ENCODE data around the gene MAGOHB.
"Not testable (repeated sequence)": the region's sequence is repeated elsewhere in the genome, so short reads cannot be mapped to it uniquely, and the experiment has no call there.

Gene MAGOHB

DNA sequence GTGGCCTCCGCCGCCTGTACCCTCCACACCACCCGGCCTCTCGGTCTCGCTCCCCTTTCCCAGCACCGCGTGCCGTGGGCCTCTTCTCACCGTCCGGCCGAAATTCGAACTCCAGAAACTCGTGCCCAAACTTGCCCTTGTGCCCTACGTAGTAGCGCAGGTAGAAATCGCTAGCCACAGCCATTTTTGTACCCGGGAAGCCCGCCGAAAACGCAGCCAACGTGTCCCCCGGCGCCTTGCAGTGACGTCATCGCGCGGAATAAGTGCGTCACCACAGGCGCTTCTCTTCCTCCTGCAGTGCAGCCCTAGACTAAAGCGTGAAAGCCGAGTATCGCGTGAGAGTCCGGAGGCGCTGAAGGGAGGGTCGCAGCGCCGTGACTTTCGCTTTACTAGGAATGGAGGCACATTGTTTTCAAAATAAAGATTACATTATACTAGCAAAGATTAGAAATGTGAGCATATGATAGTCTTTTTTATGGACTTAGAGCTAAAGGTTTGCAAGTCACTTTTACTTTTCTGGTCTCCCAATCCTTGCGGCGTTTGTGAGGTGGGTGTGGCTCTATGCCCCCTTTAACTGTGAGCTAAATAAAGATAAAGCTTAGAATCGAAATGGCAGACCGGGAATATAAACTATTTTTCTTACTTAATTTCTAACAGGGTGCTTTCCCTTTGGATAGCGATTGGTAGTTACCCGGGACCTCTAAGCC, at the start of gene MAGOHB:
Gene MAGOHB, minus strand, starts transcription at position 261 of the 707 bp plus-strand sequence. Its CDS starts 77 bp downstream, at position 184.
- peak; percentile 97 for DNase-seq

DNA sequence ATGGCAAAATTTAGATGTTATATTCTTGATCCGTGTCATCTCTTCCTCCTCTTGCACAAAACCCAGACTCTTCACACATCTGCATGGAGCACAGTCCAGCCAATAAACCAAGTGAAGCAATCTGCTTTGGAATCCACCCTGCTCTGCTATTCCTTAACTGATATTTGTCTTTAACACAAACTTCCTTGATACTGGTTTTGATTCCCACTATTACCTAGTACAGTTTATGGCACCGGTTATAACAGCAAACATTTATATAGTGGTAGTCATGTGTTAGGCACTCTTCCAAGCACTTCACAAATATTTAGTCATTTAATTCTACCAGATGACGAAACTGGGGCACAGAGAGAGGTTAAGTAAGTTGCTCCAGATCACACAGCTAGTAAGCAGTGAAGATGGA, 47.9 kb upstream of the MAGOHB start:
- DNase-seq, result no peak

DNA sequence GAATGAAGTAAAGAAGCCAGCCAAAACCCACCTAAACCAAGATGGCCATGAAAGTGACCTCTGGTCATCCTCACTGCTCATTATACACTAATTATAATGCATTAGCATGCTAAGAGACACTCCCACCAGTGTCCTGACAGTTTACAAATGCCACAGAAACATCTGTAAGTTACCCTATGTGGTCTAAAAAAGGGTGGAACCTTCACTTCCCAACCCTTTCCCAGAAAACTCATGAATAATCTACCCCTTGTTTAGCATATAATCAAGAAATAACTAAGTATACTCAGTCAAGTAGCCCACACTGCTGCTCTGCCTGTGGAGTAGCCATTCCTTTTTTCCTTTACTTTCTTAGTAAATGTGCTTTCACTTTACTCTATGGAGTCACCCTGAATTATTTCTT, 40.6 kb upstream of the MAGOHB start:
- no peak for DNase-seq

DNA sequence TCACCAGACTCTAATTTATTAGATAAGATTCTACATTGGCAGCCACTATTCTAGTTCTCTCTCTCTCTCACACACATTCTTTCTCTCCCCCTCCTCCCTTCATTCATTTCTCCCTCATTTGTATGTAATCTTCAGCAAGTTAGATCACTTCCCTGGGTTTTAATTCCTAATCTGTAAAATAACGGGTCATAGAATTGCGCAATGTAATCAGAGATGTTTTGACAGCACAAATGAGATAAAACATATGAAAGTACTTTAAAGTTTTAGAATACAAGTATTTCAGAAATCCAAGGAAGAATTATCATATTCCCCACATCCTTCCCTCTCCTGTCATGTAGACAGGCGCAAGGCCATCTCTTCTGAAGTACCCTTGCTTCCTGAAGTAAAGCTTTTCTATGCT, 38.8 kb upstream of the MAGOHB start:
- no peak for DNase-seq

DNA sequence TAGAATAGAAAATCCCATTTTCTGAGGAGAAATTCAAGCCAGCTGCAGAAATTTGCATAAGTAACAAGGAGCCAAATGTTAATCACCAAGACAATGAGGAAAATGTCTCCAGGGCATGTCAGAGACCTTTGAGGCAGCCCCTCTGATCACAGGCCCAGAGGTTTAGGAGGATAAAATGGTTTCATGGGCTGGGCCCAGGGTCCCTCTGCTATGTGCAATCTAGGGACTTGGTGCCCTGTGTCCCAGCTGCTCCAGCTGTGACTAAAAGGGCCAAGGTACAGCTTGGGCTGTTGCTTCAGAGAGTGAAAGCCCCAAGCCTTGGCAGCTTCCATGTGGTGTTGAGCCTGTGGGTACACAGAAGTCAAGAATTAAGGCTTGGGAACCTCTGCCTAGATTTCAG, 33.2 kb upstream of the MAGOHB start:
- DNase-seq, result not testable (repeated sequence)

DNA sequence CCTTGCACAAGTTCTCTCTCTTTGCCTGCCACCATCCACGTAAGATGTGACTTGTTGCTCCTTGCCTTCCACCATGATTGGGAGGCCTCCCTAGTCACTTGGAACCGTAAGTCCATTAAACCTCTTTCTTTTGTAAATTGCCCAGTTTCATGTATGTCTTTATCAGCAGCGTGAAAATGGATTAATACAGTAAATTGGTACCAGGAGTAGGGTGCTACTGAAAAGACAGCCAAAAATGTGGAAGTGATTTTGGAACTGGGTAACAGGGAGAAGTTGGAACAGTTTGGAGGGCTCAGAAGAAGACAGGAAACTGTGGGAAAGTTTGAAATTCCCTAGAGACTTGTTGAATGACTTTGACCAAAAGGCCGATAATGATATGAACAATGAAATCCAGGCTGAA, 32.5 kb upstream of the MAGOHB start:
- no peak for DNase-seq

DNA sequence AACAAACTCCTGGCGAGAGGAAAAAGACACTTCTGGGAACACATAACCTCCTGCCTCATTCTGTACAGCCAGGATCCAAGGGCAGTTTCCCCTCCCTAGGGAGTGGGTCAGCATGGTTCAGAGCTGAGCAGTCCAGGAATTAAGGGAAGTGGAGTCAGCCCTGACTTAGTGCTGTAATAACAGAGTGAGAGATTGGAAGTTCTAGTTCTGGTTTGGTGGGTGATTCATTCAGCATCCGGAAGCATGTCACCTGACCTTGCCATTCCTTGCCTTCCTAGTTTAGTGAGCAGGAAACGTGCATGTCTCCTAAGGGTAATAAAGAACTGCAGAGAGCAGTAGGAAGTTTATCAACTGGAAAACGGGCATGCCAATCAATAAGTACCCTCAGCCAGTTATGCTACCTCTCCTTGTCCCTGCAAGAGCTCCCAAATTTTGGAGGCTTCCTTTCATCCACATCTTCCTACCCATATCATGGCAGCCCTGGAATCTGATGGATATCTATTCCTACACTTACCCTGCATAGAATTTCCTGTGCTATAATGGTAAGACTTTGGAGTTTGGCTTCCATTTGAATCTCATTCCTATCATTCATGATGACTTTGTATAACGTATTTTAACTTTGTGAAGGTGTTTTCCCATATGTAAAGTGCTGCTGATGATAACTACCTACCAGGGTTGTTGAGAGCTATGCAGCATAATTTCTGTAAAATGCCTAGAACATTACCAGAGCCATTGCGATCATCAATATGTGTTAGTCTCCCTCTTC, 28.5 kb upstream of the MAGOHB start:
- no peak for DNase-seq

DNA sequence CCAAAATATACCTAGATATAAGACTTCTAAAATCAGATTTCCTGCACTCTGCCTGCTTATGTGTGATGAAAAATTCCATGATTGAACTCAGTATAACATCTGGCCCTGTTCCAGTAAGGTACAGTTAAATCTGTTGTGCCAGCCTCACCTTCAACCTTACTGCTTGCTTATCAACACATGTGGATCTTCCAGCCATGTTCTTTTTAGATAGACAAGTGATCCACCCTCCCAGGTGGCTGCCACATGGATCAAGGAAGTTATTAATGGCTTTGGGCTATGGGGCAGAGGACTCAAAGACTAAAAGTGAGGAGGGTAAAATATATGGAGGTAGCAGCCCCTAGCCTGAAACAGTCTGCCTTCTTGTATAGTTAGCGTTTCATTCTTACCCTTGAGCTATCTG, 25.3 kb upstream of the MAGOHB start:
- no peak for DNase-seq

DNA sequence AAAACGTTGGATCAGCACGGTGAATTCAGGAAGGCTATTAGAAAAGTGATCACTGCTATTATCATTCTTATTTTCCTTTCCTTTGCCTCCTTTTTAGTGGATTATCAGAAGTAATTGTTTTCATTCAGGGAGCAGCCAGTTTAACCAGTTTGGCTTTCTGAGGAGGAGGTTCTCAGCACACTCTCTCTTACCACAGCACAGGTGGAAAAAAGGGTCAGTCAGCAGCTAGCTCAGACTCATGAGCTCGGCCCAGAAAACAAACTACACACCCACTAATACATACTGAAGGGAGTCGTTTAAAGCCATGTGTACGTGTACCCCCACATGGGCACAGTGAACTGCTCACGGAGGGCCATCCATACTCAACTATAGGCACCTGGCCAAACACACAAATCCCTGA, 23.2 kb upstream of the MAGOHB start:
- DNase-seq, result no peak

DNA sequence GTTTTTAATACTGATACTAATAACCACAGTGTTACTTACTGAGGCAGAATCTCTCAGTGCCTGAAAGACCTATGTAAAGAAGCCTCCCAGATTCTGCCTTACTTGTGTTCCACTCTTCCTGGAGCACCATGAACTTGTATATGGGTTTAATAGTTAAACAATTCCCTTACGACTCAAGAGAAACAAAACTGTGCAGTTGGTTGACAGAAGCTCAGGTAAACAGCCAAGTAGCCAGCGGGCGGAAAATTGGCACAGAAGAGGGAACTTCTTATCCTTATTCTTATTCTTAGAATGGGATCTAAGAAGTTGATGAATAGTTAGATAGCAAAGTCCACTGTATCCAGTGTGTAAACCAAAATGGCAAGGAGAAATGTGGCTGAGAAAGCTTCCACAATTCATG, 22.7 kb upstream of the MAGOHB start:
- DNase-seq, result no peak

DNA sequence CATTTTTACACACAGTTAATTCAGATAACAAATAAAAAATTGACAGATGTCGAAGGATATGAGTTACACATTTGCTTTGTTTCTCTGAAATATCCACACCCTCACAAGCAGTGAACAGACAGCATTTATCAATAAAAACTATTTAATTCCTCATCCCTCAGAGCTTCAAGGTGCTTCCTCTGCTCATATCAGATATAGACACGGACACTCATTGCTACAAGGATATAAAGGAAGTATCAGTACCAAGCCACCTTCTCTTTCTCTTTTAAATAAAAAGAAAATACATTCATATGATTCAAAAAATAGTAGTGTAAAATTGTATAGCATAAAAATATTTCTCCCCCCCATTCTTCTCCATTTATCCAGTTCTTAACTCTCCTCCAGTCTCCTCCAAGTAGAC, 21.9 kb upstream of the MAGOHB start:
- no peak for DNase-seq

DNA sequence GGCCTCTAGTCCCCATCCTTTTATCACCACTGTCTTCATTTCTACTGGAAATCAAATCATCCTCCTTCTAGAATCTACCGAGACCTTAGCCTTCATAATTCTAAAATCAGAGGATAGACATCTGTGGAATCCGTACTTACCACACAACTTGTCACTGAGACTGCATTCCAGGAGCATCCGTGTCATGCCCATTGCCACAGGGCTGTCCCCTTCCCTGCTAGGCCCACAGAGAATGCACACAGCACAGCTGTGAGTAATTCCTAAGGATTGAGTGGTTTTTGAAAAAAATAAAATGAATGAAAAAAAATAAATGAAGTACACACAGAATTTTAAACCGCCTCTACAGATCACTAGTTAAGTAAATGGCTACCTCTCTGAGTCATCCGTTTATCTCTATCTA, 21.0 kb upstream of the MAGOHB start:
- no peak for DNase-seq

DNA sequence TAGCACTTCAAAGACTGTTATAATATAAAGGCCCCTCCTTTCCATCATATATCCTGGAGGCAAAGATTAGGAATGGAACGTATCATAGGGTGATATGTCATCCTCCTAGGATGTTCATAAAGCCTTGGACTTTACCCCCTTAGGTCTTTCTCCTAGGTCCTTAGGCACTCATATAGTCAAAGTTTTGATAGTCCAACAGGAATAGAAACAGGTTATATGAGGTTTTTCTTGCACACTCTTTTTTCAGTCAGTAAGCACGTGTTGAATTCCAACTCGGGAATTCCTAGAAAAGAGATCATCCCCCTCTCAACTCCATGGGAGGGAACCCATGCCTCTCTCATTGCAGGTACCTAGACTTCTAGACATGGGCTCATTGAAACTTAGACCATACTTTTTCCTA, 20.1 kb upstream of the MAGOHB start:
- DNase-seq, result no peak

DNA sequence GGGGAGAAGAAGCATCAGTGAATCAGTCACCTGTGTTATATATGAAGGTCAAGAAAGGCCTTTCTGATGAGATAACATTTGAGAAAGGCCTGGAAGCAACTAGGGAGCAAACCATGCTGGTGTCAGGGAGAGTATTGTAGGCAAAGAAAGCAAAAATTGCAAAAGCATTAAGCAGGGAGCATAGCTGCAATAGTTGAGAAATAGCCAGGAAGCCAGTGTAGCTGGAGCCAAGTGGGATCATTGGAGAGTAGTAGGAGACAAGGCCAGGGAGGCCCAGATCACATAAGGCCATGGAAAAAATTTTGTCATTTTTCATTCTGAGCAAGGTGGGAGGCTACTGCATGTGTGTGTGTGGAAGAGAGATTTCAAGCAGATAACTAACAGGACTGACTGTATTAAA, 18.8 kb upstream of the MAGOHB start:
- DNase-seq, result no peak

DNA sequence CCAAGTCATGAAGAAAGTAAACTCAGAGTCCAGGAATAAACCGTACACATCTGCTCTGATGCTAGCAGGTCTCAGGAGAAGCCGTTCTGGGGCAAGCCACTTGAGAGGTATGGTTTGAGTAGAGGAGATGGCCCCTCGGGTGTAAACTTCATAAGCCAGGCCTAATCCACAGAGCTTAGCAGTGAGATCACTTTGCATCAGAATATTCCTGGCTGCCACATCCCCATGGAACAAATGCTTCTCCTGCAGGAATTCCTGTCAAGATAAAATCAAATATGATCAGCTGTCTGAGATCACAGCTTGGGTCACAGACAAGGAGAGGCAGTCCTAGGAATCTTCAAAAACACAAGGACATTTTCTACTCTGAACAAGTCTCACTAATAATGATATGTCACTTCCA, 11.2 kb upstream of the MAGOHB start:
- DNase-seq, result no peak

DNA sequence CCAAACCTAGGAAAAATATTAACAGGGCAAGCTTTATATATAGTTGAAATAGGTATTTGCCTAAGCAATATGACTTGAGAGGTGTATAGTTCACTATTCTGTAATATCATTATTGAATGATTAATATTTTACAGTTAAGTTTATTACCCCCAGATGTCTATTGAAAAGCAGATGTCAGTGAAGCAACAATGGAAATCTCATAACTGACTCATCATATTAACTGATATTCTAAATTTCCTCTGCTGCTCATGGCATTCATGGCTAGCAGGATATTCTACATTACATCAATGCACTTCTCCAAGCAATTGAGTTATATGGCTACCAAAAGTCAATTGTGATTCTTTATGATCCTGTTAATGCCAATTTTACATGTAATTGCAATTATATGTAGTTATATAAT, 9.7 kb upstream of the MAGOHB start:
- DNase-seq, result no peak

DNA sequence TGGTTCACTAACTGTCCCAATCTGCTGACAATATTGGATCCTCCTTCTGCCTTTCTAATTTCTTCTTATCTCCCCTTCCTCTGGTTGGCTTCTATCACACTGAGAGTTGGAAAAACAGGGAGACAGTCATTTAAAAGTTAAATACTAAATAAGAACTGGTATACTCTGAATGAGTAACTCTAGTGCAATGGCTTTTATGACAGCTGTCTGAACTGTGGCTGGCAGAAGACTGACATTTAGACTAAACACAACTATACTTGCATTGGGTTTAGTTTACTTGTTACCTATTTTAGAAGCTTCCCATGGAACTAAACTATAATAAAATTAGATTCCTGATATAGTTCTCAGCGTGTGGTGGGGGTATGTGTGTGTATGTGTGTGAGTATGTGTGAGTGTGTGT, 7.9 kb upstream of the MAGOHB start:
- DNase-seq, result no peak

DNA sequence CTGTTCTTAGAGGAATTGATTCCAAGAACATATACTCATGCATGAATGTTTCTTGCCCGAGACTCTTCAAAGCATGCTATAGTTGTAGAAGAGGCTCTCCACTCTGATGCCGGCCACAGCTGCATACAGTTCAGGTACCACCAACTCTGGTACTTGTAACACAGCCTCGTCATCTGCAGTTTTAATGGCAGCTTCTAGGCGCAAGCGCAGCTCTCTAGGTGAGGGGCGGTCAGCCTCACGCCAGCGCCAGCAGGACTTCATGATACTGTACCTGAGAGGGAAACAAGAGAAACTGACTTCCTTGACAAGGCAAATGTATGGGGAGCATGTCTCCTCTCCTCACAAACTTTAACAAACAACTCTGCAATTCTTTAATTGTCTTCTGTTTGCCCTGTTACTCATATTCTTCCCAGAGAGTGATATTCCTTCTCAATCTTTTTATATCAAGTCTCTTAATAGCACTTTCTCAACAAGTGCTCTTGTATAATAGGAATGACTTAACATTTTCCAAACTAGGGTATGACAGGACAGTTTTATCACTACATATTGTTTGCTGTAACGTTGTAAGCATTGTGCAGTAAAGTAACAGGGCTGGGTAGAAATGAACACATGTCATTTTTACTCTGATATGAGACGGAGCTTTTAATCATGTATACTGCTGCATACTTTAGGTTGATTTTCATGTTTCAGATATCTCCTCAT, 6.8 kb upstream of the MAGOHB start:
- no peak for DNase-seq

DNA sequence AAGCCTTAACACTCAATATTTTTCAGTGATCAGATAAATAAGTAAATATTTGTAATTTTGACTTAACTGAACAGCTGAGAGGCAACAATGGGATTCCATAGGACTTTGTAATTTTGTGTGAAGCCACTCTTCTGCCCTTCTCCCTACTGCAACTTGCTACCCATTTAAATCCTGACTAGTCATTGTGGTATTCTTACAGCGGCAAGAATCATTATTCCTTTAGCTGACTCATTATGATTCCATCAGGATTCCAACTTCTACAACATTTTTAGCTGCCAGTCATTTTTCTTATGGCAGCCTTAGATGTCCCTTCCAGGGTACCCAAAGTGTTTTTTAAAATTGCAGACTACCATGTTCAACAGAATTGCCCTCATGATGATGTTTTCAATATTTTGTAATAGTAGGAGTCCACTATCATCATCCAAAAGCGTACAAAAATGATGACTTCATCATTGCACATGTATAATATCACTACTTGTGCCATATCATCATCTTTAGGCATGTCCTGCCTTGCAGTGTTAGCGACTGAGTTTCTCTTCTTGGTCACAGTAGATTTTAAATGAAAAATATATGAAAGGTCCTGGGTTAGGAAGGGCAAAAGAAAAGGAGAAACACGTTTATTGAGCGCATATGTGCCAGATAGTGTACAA, 5.1 kb upstream of the MAGOHB start:
- no peak for DNase-seq

DNA sequence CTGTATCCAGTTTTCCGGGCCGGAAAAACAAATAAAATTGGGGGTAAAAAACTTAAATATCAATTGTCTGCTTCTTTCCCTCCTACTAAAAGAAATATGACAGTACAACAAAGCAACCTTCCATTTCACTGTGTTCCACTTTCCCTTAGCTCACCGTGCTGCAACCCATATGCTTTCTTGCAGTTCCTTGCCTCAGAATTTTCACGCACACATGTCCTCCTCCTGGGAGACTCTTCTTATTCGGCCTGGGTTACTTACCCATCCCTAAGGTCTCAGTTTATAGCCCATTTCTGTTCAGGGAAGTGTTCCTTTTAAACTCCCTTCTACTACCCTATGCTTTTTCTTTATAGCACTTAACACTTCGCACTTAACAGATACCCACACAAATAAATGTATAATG, 4.5 kb upstream of the MAGOHB start:
- DNase-seq, result no peak

DNA sequence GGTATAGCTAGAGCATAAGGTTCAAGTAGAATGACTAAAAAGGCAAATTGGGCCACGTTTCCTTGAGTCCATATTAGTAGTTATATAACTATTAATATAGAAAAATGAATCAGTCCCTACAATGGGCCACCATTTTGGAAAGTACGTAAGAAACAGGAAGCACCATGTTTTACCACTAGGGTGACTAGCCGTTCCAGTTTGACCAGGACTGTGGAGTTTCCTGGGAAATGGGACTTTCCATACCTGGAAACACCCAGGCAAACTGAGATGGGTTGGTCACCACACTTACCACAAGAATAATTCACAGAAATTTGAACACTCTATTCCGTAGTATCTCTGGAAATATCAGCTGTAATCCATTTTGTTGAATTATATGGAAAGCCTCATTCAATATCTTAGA, 2.1 kb upstream of the MAGOHB start:
- no peak for DNase-seq

DNA sequence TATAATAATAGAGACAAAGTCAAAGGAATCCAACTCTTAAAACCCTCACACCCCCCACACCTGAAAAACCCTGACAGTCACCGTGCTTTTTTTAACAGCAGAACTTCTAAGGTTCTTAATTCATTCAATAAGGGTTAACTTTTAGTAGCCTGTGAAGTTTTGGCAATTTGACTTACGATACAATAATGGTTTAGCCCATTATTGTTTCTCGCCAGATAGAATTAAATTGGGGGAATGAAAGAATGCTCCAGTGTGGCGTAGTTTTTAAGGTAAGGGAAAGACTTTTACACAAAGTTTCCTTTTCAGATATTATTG, 604 bp upstream of the MAGOHB start:
- DNase-seq, result no peak

DNA sequence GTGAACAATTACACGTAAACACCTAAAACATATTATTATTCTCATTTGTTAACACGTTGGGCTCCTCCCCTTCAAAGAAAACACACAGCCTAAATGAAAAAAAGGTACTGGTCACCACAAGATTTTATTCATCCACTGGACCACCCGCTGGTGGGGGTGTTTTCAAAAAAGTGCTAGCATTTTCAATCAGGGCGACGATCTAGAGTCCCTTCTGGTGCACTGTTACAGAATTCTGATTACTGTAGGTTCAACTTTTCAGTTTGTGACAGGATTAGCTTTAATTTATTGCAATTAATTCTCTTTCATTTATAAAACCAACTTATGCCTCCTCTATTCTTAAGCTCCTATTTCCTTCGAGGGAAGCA, 443 bp downstream of the MAGOHB start:
- DNase-seq, result no peak

DNA sequence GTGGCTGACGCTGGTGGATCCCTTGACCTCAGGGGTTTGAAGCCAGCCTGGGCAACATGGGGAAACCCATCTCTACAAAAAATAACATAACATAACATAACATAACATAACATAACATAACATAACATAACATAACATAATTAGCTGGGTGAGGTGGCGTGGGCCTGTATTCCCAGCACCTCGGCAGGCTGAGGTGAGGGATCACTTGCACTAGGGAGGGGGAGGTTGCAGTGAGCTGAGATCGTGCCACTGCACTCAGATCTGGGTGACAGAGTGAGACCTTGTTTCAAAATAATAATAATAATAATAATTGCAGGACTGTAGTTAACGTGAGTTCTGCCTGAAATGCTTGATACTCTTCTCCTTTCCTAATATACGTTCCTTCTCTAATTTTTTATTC, 1.3 kb downstream of the MAGOHB start:
- DNase-seq, result no peak
